ENCODE results near the gene PLEKHG4B.
A peak's percentile ranks its signal among the peaks of the same experiment; 100 is the strongest.
"Not testable (repeated sequence)": the region's sequence is repeated elsewhere in the genome, so short reads cannot be mapped to it uniquely, and the experiment has no call there.

The PLEKHG4B gene

DNA sequence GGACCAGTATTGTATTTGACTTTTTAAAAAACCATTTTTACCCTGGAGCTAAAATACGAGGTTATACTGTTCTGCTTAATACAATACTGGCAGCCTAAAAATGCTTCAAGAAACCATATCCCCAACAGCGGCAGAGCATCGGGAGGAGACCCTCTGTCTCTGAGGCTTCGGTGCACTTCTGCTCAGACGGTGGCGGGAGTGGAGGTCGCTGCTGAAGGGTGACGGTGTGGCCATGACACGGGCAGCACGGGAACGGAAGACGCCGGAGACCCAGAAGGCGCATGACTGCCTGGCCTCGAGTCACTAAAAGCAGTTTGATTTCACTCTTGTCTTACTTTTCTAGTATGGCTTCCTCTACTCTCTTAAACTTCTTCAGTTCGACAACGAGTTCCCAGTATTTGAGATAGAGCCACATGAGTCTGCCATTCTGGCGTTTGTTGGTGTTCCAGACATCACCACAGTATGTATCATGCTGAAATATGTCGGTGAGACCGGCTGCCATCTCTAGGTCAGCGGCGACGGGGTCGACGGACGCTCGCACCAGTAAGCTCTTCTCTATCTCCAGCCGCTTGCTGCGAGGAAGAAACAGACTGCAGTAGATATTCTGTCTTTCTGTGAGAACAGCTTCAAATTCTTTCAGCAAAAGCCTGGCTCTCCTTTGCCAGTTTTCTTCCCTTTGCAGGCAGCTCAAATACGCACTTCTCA is 113.2 kb downstream of the PLEKHG4B start:
- TF ChIP-seq POLR2A (IDR thresholded peaks at IDR 0.05; ENCODE audit: low read depth, low read length) (no peak), TAF1 (IDR thresholded peaks at IDR 0.05; ENCODE audit: borderline replicate concordance, low read depth, low read length) (no peak), POLR2AphosphoS5 (IDR thresholded peaks at IDR 0.05; ENCODE audit: low read depth, low read length) (no peak)
- FAIRE-seq = no peak
- DNase-seq (ENCODE audit: insufficient read length) = no peak

DNA sequence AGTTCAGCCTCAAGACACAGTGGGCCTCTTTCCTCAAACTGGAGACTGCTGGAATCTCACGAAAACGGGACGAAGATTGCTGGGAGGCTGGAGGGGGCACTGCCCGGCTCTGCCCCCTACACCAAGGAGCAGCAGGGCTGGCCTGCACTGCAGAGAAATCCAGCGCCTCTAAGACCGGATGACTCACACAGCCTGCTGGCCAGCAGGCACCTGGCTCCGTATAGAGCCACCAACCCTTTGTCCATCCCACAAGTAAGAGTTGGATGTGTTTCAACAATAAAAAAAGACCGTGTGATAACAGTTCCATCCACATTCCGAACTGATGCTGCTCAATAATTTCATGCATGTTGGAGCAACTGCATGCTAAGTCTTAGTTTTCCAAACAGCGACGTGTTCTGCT is 114.4 kb downstream of the PLEKHG4B start:
- no peak for FAIRE-seq
- TF ChIP-seq POLR2AphosphoS5 (IDR thresholded peaks at IDR 0.05; ENCODE audit: low read depth, low read length) (no peak), POLR2A (IDR thresholded peaks at IDR 0.05; ENCODE audit: low read depth, low read length) (no peak), TAF1 (IDR thresholded peaks at IDR 0.05; ENCODE audit: borderline replicate concordance, low read depth, low read length) (no peak)
- no peak for DNase-seq (ENCODE audit: insufficient read length)

DNA sequence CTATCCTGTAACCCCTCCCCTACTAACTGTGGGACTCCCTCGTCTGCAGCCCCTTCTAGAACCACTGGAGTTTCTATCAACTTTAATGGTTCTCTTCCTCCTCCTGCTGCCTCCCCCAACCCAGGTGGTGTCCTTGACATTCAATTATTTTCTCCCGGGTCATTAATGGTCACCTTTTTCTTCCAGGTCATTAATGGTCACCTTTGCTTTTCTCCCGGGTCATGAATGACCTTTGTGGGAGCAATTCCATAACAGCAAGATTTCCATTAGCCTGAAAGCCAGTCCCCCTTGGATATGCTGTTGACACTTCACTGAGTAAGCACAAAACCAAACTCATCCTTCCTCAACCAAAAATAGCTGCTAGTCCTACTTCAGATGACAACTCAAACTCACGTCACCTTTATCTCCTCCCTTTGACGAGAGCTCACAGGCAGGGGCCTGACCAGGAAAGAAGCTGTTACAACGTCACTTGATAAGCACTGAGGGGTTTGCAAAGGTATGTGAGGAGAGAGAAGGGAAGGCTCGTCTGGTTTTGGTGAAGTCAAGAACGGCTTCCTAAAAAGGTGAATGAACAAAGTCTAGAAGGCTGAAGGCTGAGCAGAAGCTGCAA is 115.1 kb downstream of the PLEKHG4B start:
- FAIRE-seq (no peak), DNase-seq (ENCODE audit: insufficient read length) (no peak)
- TF ChIP-seq POLR2A (IDR thresholded peaks at IDR 0.05; ENCODE audit: low read depth, low read length) (no peak), TAF1 (IDR thresholded peaks at IDR 0.05; ENCODE audit: borderline replicate concordance, low read depth, low read length) (no peak), POLR2AphosphoS5 (IDR thresholded peaks at IDR 0.05; ENCODE audit: low read depth, low read length) (no peak)

DNA sequence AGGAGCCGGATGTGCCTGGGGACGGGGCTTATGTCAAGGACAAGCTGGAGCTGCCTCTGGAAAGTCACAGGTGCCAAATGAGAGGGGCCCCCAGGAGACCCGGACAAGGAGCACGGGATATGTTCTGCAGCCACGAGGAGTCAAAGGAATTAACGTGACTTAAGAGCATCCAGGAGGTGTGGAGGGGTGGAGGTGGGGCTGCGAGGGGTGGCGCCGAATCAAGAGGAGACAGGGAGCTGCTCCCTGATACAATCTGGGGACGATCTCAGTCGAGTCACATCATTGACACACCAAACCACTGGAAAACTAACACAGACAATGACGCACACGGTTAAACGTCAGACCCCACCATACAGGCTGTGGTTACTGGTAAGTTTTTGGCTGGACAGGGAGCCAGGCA is 115.6 kb downstream of the PLEKHG4B start:
- TF ChIP-seq POLR2A (IDR thresholded peaks at IDR 0.05; ENCODE audit: low read depth, low read length) (no peak), POLR2AphosphoS5 (IDR thresholded peaks at IDR 0.05; ENCODE audit: low read depth, low read length) (no peak), TAF1 (IDR thresholded peaks at IDR 0.05; ENCODE audit: borderline replicate concordance, low read depth, low read length) (no peak)
- FAIRE-seq (no peak), DNase-seq (ENCODE audit: insufficient read length) (no peak)

DNA sequence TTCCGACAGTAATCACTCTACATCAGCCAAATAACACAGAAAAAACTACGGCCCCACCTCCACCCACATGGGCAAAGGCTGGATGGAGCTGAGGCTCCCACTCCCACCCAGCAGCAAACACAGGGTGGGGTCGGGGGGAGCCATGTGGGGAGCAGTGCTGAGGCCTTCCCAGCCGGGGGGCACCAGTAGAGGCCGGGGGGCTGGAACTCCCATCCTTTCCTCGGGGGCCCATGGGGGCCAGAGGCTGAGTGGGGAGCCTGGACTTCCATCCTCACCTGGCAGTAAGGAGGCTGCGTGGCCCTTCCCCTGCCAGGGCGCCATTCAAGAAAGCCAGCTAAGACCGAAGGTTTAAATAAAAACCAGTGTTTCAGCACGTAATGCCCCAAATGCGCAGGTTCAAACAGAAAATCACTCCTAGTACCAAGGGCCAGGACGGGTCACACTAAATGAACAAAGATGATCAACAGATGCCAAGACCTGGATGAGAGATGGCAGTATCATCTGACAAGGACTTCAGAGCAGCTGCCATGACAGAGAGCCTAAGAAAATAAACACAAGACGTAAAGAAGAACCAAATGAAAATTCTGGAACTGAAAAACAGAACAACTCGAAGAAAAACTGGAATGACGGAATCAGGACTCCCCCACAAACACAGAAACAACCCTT is 116.6 kb downstream of the PLEKHG4B start:
- no peak for FAIRE-seq
- DNase-seq (ENCODE audit: insufficient read length) = no peak
- TF ChIP-seq POLR2A (IDR thresholded peaks at IDR 0.05; ENCODE audit: low read depth, low read length) (no peak), POLR2AphosphoS5 (IDR thresholded peaks at IDR 0.05; ENCODE audit: low read depth, low read length) (no peak), TAF1 (IDR thresholded peaks at IDR 0.05; ENCODE audit: borderline replicate concordance, low read depth, low read length) (no peak)

DNA sequence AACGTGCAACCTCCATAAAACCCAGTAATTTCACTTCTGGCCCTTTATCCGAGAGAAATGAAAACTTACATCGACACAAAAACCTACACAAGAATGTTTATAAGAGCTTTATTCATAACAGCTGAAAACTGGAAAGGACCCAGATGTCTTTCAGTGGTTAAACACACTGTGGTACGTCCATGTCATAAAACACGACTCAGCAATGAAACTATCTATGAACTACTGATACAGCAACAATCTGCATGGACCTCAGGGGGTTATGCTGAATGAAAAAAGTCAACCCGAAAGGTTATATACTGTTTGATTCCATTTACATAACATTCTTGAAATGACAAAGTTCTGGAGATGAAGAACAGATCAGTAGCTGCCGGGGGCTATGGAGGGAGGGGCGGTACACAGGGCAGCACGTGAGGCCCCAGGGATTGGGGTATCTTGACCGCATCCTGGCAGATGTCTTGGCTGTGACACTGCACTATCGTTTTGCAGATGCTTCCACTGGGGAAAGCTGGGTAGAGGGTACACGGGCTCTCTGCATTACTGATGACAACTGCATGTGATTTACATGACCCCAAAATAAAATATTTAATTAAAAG is 121.9 kb downstream of the PLEKHG4B start:
- TF ChIP-seq POLR2A (IDR thresholded peaks at IDR 0.05; ENCODE audit: low read depth, low read length) = no peak
- TF ChIP-seq POLR2AphosphoS5 (IDR thresholded peaks at IDR 0.05; ENCODE audit: low read depth, low read length) = no peak
- TF ChIP-seq TAF1 (IDR thresholded peaks at IDR 0.05; ENCODE audit: borderline replicate concordance, low read depth, low read length) = no peak
- DNase-seq (ENCODE audit: insufficient read length) (no peak), FAIRE-seq (no peak)

DNA sequence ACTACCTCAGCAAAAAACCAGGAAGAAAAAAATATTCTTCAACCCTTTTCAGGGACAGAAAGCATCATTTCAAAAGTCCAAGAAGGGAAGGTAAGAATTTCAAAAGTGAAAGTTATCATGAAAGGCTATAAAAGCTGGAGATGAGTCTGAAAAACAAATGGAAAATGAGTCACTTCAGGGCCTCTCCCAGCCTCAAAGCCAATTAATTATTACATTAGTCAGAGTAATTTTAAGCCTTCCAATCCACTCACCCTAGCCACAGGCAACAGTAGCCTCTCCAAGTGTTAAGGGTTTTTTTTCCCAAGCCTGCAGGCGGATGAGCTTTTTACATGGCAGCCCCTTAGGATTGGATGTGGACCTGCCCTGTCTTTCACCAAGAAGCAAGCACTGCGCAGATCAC is 123.3 kb downstream of the PLEKHG4B start:
- not testable (repeated sequence) for DNase-seq (ENCODE audit: insufficient read length); FAIRE-seq

DNA sequence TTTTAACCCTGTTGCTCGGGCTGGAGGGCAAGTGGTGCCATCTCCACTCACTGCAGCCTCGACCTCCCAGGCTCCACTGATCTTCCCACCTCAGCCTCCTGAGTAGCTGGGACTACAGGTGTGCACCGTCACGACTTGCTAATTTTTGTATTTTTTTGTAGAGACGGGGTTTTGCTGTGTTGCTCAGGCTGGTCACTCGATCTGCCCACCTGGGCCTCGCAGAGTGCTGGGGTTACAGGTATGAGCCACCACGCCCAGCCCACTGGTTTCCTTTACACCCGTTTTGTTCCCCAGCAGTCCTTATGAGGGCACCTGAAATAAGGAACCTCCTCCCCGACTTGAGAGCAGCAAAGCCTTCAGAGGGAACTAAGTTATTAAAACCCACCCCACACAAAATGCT is 124.1 kb downstream of the PLEKHG4B start:
- DNase-seq (ENCODE audit: insufficient read length); FAIRE-seq: not testable (repeated sequence)

DNA sequence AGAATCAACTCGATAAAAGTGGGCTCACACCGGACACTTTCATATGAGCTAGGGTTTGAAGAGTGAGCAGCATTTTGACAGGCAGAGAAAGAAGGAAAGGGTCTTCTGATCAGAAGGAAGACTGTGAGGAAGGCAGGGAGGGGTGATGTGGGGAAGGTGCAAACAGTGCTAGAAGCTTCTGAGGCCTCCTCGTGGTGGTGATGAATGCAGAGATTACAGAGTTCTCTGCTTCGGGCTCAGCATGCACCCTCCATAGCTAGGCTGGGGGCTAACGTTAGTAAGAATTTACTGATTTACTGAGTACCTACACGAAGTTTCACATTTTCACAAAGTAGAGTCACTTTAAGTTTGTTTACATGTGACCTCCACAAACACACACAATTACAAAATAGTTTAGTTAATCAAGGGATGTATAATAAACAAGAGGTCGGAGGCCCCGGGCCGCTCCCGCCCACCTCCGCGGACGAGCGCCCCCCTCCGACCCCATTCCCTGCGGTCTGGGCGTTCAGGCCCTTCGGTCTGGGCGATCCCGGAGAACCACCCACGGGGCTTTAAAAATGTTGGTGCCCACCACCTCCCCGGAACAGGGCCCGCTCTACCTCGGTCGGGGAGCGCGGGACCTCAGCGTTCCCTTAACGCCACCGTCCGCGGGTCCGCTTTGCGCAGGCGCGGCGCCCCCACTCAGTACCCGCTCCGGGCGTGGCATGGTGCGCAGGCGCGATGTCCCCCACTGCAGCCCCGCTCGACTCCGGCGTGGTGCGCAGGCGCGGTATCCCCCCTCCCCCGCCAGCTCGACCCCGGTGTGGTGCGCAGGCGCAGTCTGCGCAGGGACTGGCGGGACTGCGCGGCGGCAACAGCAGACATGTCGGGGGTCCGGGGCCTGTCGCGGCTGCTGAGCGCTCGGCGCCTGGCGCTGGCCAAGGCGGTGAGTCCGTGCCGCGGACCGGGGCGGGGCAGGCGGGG is 125.8 kb downstream of the PLEKHG4B start, which contains the start of the genes CCDC127 and SDHA:
CCDC127 (minus strand) TSS at position 660 of the 963 bp plus-strand sequence. CDS start 1,304 bp downstream, outside the sequence.
SDHA (plus strand) TSS at position 827 of the 963 bp plus-strand sequence; CDS start at position 863, 36 bp downstream.
- DNase-seq (ENCODE audit: insufficient read length) (peak; percentile 100), FAIRE-seq (peak; percentile 96)
- 0 out of 2 replicates have a peak, but pooled peaks have one; percentile 54 for TF ChIP-seq POLR2AphosphoS5 (IDR thresholded peaks at IDR 0.05; ENCODE audit: low read depth, low read length)
- peak; percentile 71; the same call in 1 of the 2 replicates for TF ChIP-seq POLR2A (IDR thresholded peaks at IDR 0.05; ENCODE audit: low read depth, low read length)
- TF ChIP-seq TAF1 (IDR thresholded peaks at IDR 0.05; ENCODE audit: borderline replicate concordance, low read depth, low read length) = peak; percentile 10; the same call in 1 of the 2 replicates

DNA sequence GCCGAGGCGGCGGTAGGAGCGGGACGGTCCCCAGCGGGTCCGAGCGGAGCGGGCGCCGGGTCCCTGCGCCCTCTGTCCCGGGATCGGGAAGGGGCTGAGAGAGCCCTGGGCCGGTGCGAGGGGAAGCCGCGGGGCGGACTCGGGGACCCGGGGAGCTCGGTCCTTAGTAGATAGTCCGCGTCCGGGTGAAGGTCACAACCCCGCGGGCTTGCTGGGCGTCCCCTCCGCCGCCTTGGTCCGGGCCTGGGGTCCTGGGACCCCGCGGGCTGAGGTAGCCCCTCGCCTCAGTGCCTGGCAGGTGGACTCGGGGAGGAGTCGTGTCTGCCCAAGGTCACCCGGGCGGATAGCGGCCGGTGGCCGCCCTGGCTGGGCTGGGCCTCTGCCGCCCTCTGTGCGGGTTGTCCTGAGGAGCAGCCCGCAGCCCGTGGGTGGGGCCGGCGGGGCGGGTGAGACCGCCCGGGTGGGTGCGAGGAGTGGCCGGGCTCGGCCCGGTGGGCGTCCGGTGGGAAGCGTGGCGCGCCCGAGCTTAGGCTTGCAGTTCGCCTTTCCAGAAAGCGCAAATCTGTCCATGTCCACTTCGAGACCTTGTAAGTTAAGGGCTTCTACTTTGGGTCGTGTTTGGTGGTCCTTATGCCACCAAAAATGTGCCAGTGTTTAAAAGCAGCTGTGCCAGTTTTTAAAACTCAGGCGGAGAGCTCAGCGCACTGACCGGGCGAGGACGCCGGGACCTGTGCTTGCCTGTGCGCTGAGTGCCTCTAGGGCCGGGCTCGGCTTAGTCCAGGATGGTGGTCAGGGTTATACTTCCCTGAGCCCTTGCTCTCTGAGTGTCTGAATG is 126.7 kb downstream of the PLEKHG4B start:
- FAIRE-seq (no peak), DNase-seq (ENCODE audit: insufficient read length) (no peak)

More for the DNA sequence above, 126.7 kb downstream of the PLEKHG4B start:
- TF ChIP-seq POLR2AphosphoS5 (IDR thresholded peaks at IDR 0.05; ENCODE audit: low read depth, low read length) = no peak
- TF ChIP-seq POLR2A (IDR thresholded peaks at IDR 0.05; ENCODE audit: low read depth, low read length) = 0 out of 2 replicates have a peak, but pooled peaks have one; percentile 3
